H9 (cell line): ENCODE measurements around the gene SPRR2E. TPM values are rescaled to one million over a fixed set of nuclear protein-coding genes. Genes with fewer than 3 reads are reported as not detected.

Source experiments
- DNase-seq: peaks from one replicate; pipeline ENCODE4 v3.0.0-alpha.2; 2017
- H2AFZ ChIP-seq: one replicate; pipeline ENCODE4 v1.6.1; 2013; ENCODE audit warnings: mild to moderate bottlenecking, low read length, control low read depth, moderate library complexity
- H2AK5ac ChIP-seq: 2 replicates; pipeline ENCODE4 v1.6.1; 2013; ENCODE audit warnings: low read length, control low read depth, mixed read lengths; ENCODE audit not compliant: insufficient read length
- H2BK120ac ChIP-seq: one replicate; pipeline ENCODE4 v1.6.1; 2013; ENCODE audit warnings: low read depth, mild to moderate bottlenecking, low read length, control low read depth, inconsistent platforms; ENCODE audit not compliant: poor library complexity, severe bottlenecking
- H2BK12ac ChIP-seq: 2 replicates; pipeline ENCODE4 v1.6.1; 2013; ENCODE audit warnings: low read length, control low read depth, mixed read lengths, low read depth; ENCODE audit not compliant: insufficient read length
- H2BK15ac ChIP-seq: 2 replicates; pipeline ENCODE4 v1.6.1; 2013; ENCODE audit warnings: low read depth, low read length, control low read depth
- H2BK20ac ChIP-seq: one replicate; pipeline ENCODE4 v1.6.1; 2013; ENCODE audit warnings: low read depth, mild to moderate bottlenecking, low read length, control low read depth, inconsistent platforms; ENCODE audit not compliant: poor library complexity, severe bottlenecking
- H2BK5ac ChIP-seq: 2 replicates; pipeline ENCODE4 v1.6.1; 2013; ENCODE audit warnings: low read length, control low read depth, mixed read lengths; ENCODE audit not compliant: insufficient read length
- H3K14ac ChIP-seq: 2 replicates; pipeline ENCODE4 v1.6.1; 2013; ENCODE audit warnings: low read length, control low read depth; ENCODE audit not compliant: insufficient read depth
- H3K18ac ChIP-seq: 2 replicates; pipeline ENCODE4 v1.6.1; 2013; ENCODE audit warnings: low read depth, mild to moderate bottlenecking, mixed read lengths, low read length, control low read depth; ENCODE audit not compliant: insufficient read length
- H3K23ac ChIP-seq: 2 replicates; pipeline ENCODE4 v1.6.1; 2013; ENCODE audit warnings: low read length, control low read depth, mixed read lengths, low read depth; ENCODE audit not compliant: insufficient read length
- H3K23me2 ChIP-seq: 2 replicates; pipeline ENCODE4 v1.6.1; 2013; ENCODE audit warnings: low read depth, mild to moderate bottlenecking, mixed read lengths, low read length, control low read depth; ENCODE audit not compliant: insufficient read length, poor library complexity, severe bottlenecking
- H3K27ac ChIP-seq: 2 replicates; pipeline ENCODE4 v1.5.1; 2013; ENCODE audit warnings: low read length, control low read depth, mixed read lengths, low read depth; ENCODE audit not compliant: insufficient read length
- H3K27me3 ChIP-seq: 2 replicates; pipeline ENCODE4 v1.6.1; 2013; ENCODE audit warnings: low read length, control low read depth, inconsistent platforms; ENCODE audit not compliant: insufficient read depth
- H3K4ac ChIP-seq: 2 replicates; pipeline ENCODE4 v1.6.1; 2013; ENCODE audit warnings: low read depth, mild to moderate bottlenecking, control low read depth, inconsistent platforms, low read length, moderate library complexity
- H3K4me1 ChIP-seq: 2 replicates; pipeline ENCODE4 v1.6.1; 2013; ENCODE audit warnings: low read length, control low read depth, inconsistent platforms; ENCODE audit not compliant: insufficient read depth
- H3K4me2 ChIP-seq: 2 replicates; pipeline ENCODE4 v1.6.1; 2013; ENCODE audit warnings: low read length, control low read depth, mixed read lengths; ENCODE audit not compliant: insufficient read length, insufficient read depth
- H3K56ac ChIP-seq: 2 replicates; pipeline ENCODE4 v1.6.1; 2013; ENCODE audit warnings: low read depth, mild to moderate bottlenecking, mixed read lengths, low read length, control low read depth; ENCODE audit not compliant: insufficient read length
- H3K79me1 ChIP-seq: 2 replicates; pipeline ENCODE4 v1.6.1; 2013; ENCODE audit warnings: low read depth, mild to moderate bottlenecking, moderate library complexity, low read length, control low read depth, inconsistent platforms; ENCODE audit not compliant: insufficient read depth, poor library complexity, severe bottlenecking
- H3K79me2 ChIP-seq: 2 replicates; pipeline ENCODE4 v1.6.1; 2013; ENCODE audit warnings: low read length, control low read depth, inconsistent platforms; ENCODE audit not compliant: insufficient read depth
- H3K9ac ChIP-seq: 2 replicates; pipeline ENCODE4 v1.6.1; 2013; ENCODE audit warnings: low read length, control low read depth, mixed read lengths; ENCODE audit not compliant: insufficient read length; ENCODE audit errors: extremely low read depth
- H3K9me3 ChIP-seq: one replicate; pipeline ENCODE4 v1.6.1; 2013; ENCODE audit warnings: low read depth, low read length, inconsistent platforms; ENCODE audit not compliant: control insufficient read depth
- H3T11ph ChIP-seq: one replicate; pipeline ENCODE4 v1.6.1; 2013; ENCODE audit warnings: mild to moderate bottlenecking, low read length, control low read depth, inconsistent platforms
- H4K20me1 ChIP-seq: one replicate; pipeline ENCODE4 v1.6.1; 2013; ENCODE audit not compliant: control insufficient read depth, insufficient read length, insufficient read depth
- H4K5ac ChIP-seq: 2 replicates; pipeline ENCODE4 v1.6.1; 2013; ENCODE audit warnings: low read depth, mild to moderate bottlenecking, mixed read lengths, low read length, control low read depth; ENCODE audit not compliant: insufficient read length
- H4K8ac ChIP-seq: replicated peaks from 2 replicates; pipeline ENCODE4 v1.6.1; 2013; ENCODE audit warnings: low read length, control low read depth, mixed read lengths, low read depth; ENCODE audit not compliant: insufficient read length
- H4K91ac ChIP-seq: 2 replicates; pipeline ENCODE4 v1.6.1; 2013; ENCODE audit warnings: low read depth, mild to moderate bottlenecking, moderate library complexity, mixed read lengths, low read length, control low read depth; ENCODE audit not compliant: insufficient read length
- H3K27ac Mint-ChIP-seq, 3 experiments: 2 replicates in 2 of 3; 3 replicates in 1 of 3; pipeline ENCODE4 v1.8.0; 2020 to 2021; ENCODE audit warnings: mixed read lengths in 3 of 3, mild to moderate bottlenecking in 1 of 3, moderate library complexity in 1 of 3
- H3K27me3 Mint-ChIP-seq: 2 replicates; pipeline ENCODE4 v1.8.0; 2021; ENCODE audit warnings: low read depth, mild to moderate bottlenecking, moderate library complexity, mixed read lengths
- H3K36me3 Mint-ChIP-seq, 3 experiments: 2 replicates in 2 of 3; 3 replicates in 1 of 3; pipeline ENCODE4 v1.8.0; 2020 to 2021; ENCODE audit warnings: low read depth in 3 of 3, mixed read lengths in 3 of 3; ENCODE audit not compliant: insufficient read depth in 1 of 3
- H3K4me1 Mint-ChIP-seq, 2 experiments: 2 replicates each; pipeline ENCODE4 v1.8.0; 2020; ENCODE audit warnings: mixed read lengths in 2 of 2
- H3K4me3 Mint-ChIP-seq, 2 experiments: 2 replicates in 1 of 2; 3 replicates in 1 of 2; pipeline ENCODE4 v1.8.0; 2020 to 2021; ENCODE audit warnings: mild to moderate bottlenecking in 2 of 2, mixed read lengths in 2 of 2, moderate library complexity in 1 of 2
- H3K9me3 Mint-ChIP-seq, 2 experiments: 2 replicates in 1 of 2; 3 replicates in 1 of 2; pipeline ENCODE4 v1.8.0; 2020; ENCODE audit warnings: mild to moderate bottlenecking in 2 of 2, mixed read lengths in 2 of 2, moderate library complexity in 1 of 2
- WGBS: extraction: QIAGEN DNeasy Blood & Tissue Kit; methylation state at CpG from one replicate; pipeline ENCODE4 v1.1.7; 2013; ENCODE audit warnings: missing lambda C conversion rate, low lambda C conversion rate, mixed read lengths; ENCODE audit not compliant: insufficient read length; ENCODE audit errors: extremely low coverage; 5-methylcytosine and 5-hydroxymethylcytosine counted together
- total RNA-seq: library from RNA; stranded (reverse); gene quantifications from 2 replicates; pipeline ENCODE4 v1.2.1, GENCODE V29; 2021
- TF ChIP-seq, protein P1 (sequence below): fragments of 200-600 bp; sonication (generic); conservative IDR thresholded peaks from 3 replicates; pipeline ENCODE4 v1.8.0; 2021; ENCODE audit warnings: antibody characterized with exemption, mild to moderate bottlenecking

Gene SPRR2E
- total RNA-seq, 1 experiment from 2014 or later, result not detected

DNA sequence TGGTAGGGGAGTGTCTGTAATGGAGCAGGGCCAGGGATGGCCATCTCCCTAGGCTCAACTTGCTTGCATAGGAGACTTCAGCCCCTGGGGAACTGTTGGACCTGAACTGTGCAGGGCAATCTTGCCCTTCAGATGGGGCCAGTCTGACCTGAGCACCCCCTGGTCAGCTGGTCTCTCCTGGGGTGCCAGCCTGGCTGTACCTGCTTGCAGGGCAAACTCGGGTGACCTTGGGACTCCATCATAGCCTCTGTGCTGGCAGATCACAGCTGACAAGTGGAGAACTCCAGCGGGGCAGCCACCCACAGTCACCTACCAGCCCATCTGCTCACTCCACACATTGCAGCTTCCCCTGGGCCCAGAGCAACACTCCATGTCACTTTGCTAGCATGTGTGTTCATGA is 45.1 kb downstream of the SPRR2E start:
- Mint-ChIP-seq H3K9me3 (peaks cover 3 to 11% of the 10 kb centered on the region in 2 experiments; a peak in 4 of 5 replicates), H3K36me3 (no peaks in the 10 kb centered on the region; a peak in 1 of 7 replicates), H3K4me3 (no peak overlapping the region), H3K27ac (no peak overlapping the region), H3K27me3 (peaks cover 2% of the 10 kb centered on the region; the same call in 1 of the 2 replicates), H3K4me1 (no peaks in the 10 kb centered on the region)
- H4K20me1 ChIP-seq, result no peaks in the 10 kb centered on the region
- no peak overlapping the region for H2BK20ac ChIP-seq
- H2BK12ac ChIP-seq, result no peak overlapping the region
- TF ChIP-seq, protein P1, sequence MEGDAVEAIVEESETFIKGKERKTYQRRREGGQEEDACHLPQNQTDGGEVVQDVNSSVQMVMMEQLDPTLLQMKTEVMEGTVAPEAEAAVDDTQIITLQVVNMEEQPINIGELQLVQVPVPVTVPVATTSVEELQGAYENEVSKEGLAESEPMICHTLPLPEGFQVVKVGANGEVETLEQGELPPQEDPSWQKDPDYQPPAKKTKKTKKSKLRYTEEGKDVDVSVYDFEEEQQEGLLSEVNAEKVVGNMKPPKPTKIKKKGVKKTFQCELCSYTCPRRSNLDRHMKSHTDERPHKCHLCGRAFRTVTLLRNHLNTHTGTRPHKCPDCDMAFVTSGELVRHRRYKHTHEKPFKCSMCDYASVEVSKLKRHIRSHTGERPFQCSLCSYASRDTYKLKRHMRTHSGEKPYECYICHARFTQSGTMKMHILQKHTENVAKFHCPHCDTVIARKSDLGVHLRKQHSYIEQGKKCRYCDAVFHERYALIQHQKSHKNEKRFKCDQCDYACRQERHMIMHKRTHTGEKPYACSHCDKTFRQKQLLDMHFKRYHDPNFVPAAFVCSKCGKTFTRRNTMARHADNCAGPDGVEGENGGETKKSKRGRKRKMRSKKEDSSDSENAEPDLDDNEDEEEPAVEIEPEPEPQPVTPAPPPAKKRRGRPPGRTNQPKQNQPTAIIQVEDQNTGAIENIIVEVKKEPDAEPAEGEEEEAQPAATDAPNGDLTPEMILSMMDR, result no peak
- H3K18ac ChIP-seq, result no peak overlapping the region
- WGBS, result no CpG with 5 or more reads among the region's 2 CpGs
- H2BK15ac ChIP-seq, result no peak overlapping the region
- no peaks in the 10 kb centered on the region for H3K27me3 ChIP-seq
- no peaks in the 10 kb centered on the region for H3K79me2 ChIP-seq
- no peak overlapping the region for H2AFZ ChIP-seq
- DNase-seq, result no peak
- no peak overlapping the region for H3K23ac ChIP-seq
- H3K4me1 ChIP-seq, result no peaks in the 10 kb centered on the region
- H3K9me3 ChIP-seq, result no peaks in the 10 kb centered on the region
- no peak overlapping the region for H3T11ph ChIP-seq
- H3K4me2 ChIP-seq, result no peak overlapping the region
- peaks cover 2% of the 10 kb centered on the region for H3K23me2 ChIP-seq
- H3K27ac ChIP-seq, result no peak overlapping the region
- no peak overlapping the region for H4K8ac ChIP-seq
- H3K9ac ChIP-seq, result no peak overlapping the region
- H3K79me1 ChIP-seq, result no peaks in the 10 kb centered on the region
- H4K5ac ChIP-seq, result no peak overlapping the region
- no peak overlapping the region for H2AK5ac ChIP-seq
- H2BK120ac ChIP-seq, result no peak overlapping the region
- no peak overlapping the region for H3K56ac ChIP-seq
- no peak overlapping the region for H3K4ac ChIP-seq
- H4K91ac ChIP-seq, result no peak overlapping the region
- H2BK5ac ChIP-seq, result no peak overlapping the region
- H3K14ac ChIP-seq, result no peak overlapping the region; the same call in 1 of the 2 replicates

Other genes starting within 250 kb of the SPRR2E start
- not detected in 2 replicates for gene LCE7A, start 234.5 kb downstream of the SPRR2E start, total RNA-seq
- not detected in 2 replicates for gene SMCP, start 216.2 kb downstream of the SPRR2E start, total RNA-seq
- gene IVL, start 186.0 kb downstream of the SPRR2E start, total RNA-seq, result not detected in 2 replicates
- gene SPRR5, start 147.3 kb downstream of the SPRR2E start, total RNA-seq, result not detected in 2 replicates
- gene SPRR4, start 123.9 kb downstream of the SPRR2E start, total RNA-seq, result not detected in 2 replicates
- gene SPRR1A, start 110.4 kb downstream of the SPRR2E start, total RNA-seq, result not detected in 2 replicates
- gene SPRR3, start 92.8 kb downstream of the SPRR2E start, total RNA-seq, result not detected in 2 replicates
- not detected in 2 replicates for gene SPRR1B, start 63.3 kb downstream of the SPRR2E start, total RNA-seq
- gene SPRR2D, start 53.4 kb downstream of the SPRR2E start, total RNA-seq, result not detected in 2 replicates
- gene SPRR2A, start 37.0 kb downstream of the SPRR2E start, total RNA-seq, result not detected in 2 replicates
- gene SPRR2B, start 22.9 kb downstream of the SPRR2E start, total RNA-seq, result not detected in 2 replicates
- gene SPRR2F, start 19.0 kb upstream of the SPRR2E start, total RNA-seq, result not detected in 2 replicates
- gene SPRR2G, start 56.4 kb upstream of the SPRR2E start, total RNA-seq, result not detected in 2 replicates
- gene LELP1, start 108.9 kb upstream of the SPRR2E start, total RNA-seq, result not detected in 2 replicates
- not detected in 2 replicates for gene PRR9, start 123.1 kb upstream of the SPRR2E start, total RNA-seq
- not detected in 2 replicates for gene LORICRIN, start 165.2 kb upstream of the SPRR2E start, total RNA-seq
- not detected in 2 replicates for gene PGLYRP3, start 218.4 kb upstream of the SPRR2E start, total RNA-seq